OCI-LY1 (cell line): ENCODE data around the gene NTSR1.

Experiments used
- H2AFZ ChIP-seq: fragments of 200-600 bp; sonication (generic), shearing (Covaris generic); 2 replicates; pipeline ENCODE4 v1.6.0; 2014; ENCODE audit warnings: antibody characterized with exemption, mild to moderate bottlenecking, low read length
- H3F3A ChIP-seq: fragments of 200-600 bp; sonication (generic), shearing (Covaris generic); 2 replicates; pipeline ENCODE4 v1.6.0; 2014; ENCODE audit warnings: mild to moderate bottlenecking, antibody characterized with exemption, low read length, moderate library complexity; ENCODE audit not compliant: insufficient read depth
- H3K27ac ChIP-seq: fragments of 200-600 bp; sonication (generic); 2 replicates; pipeline ENCODE4 v1.5.1; 2014; ENCODE audit warnings: low read length, mixed run types, mild to moderate bottlenecking, low read depth; ENCODE audit not compliant: poor library complexity, severe bottlenecking
- H3K27me3 ChIP-seq: fragments of 200-600 bp; sonication (generic); 2 replicates; pipeline ENCODE4 v1.6.0; 2014; ENCODE audit warnings: antibody characterized with exemption, mild to moderate bottlenecking, low read length, moderate library complexity; ENCODE audit not compliant: insufficient read depth
- H3K36me3 ChIP-seq: fragments of 200-600 bp; sonication (generic); 2 replicates; pipeline ENCODE4 v1.6.1; 2014; ENCODE audit warnings: mild to moderate bottlenecking, antibody characterized with exemption, low read length, moderate library complexity, mixed read lengths; ENCODE audit not compliant: insufficient read depth
- H3K4me1 ChIP-seq: fragments of 200-600 bp; sonication (generic); 2 replicates; pipeline ENCODE4 v1.5.1; 2014; ENCODE audit warnings: mild to moderate bottlenecking, low read length, moderate library complexity; ENCODE audit not compliant: insufficient read depth, severe bottlenecking
- H3K4me2 ChIP-seq: fragments of 200-600 bp; sonication (generic), shearing (Covaris generic); 2 replicates; pipeline ENCODE4 v1.6.1; 2014; ENCODE audit warnings: low read length
- H3K4me3 ChIP-seq: fragments of 200-600 bp; sonication (generic); 2 replicates; pipeline ENCODE4 v1.5.1; 2014; ENCODE audit warnings: low read length, low read depth, mild to moderate bottlenecking, mixed read lengths; ENCODE audit not compliant: poor library complexity, severe bottlenecking
- H3K79me2 ChIP-seq: fragments of 200-600 bp; shearing (Covaris generic); 2 replicates; pipeline ENCODE4 v1.6.1; 2016; ENCODE audit warnings: mixed run types, low read length, mixed read lengths; ENCODE audit not compliant: insufficient read depth
- H3K9ac ChIP-seq: fragments of 200-600 bp; sonication (generic), shearing (Covaris generic); 2 replicates; pipeline ENCODE4 v1.6.1; 2014; ENCODE audit warnings: mild to moderate bottlenecking, low read length, mixed read lengths
- H3K9me2 ChIP-seq: fragments of 200-600 bp; sonication (generic), shearing (Covaris generic); 2 replicates; pipeline ENCODE4 v1.6.1; 2014; ENCODE audit warnings: low read depth, mild to moderate bottlenecking, low read length, mixed read lengths
- H3K9me3 ChIP-seq: fragments of 200-600 bp; shearing (Covaris generic); 2 replicates; pipeline ENCODE4 v1.6.1; 2014; ENCODE audit warnings: low read length, mixed read lengths
- H4K20me1 ChIP-seq: fragments of 200-600 bp; sonication (generic), shearing (Covaris generic); 2 replicates; pipeline ENCODE4 v1.6.0; 2016; ENCODE audit warnings: mild to moderate bottlenecking, low read length; ENCODE audit not compliant: insufficient read depth
- EZH2 ChIP-seq: fragments of 200-600 bp; sonication (generic), shearing (Covaris generic); IDR thresholded peaks from 2 replicates; pipeline ENCODE4 v1.8.0; 2017; ENCODE audit warnings: borderline replicate concordance, mixed run types, mild to moderate bottlenecking, antibody characterized with exemption, low read length, moderate library complexity, mixed read lengths
- TF ChIP-seq, protein P1 (sequence below): fragments of 200-600 bp; sonication (generic), shearing (Covaris generic); IDR thresholded peaks from 2 replicates; pipeline ENCODE4 v1.5.1; 2017; ENCODE audit warnings: mild to moderate bottlenecking, antibody characterized with exemption, low read length, moderate library complexity, mixed read lengths

Gene NTSR1

DNA sequence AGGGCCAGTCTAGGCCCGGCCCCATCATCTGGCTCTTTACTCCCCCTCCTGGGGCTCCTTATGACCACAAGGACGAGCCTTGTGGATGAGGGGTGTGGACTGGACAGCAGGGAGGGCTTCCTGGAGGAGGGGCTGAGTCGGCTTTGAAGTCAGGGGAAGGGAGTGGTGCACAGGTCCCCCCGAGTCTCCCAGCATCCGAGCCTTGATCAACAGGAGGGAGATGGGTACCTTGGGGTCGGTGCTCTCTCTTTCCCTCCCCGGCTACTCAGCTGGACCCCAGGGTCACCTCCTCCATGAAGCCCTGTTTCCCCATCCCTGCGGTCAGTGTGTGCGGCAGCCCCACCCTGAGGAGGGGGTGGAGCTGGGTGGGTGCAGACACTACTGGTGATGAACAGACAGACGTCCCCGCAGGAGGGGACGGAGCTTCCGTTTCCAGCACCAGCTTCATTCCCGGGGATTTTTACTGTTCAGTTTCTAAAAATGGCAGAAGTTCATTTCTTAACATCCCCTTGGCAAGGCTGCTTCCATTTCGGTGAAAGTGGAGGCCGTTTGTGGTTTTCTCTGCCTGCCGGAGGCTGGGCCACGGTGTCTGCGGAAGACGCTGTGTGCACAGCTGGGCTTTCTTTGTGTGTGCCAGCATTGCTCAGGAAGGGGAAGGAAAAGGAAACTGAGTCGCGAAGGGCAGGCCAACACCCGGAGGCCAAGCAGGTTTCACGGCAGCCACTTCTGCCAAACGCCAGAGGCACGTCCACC lies 19.6 kb downstream of the NTSR1 start:
- H3K9me3 ChIP-seq: no peaks in the 10 kb centered on the region
- H3K9me2 ChIP-seq: no peaks in the 10 kb centered on the region
- H3K4me2 ChIP-seq: no peak overlapping the region
- no peak overlapping the region for H3K27ac ChIP-seq
- H4K20me1 ChIP-seq: no peaks in the 10 kb centered on the region
- no peak overlapping the region for H2AFZ ChIP-seq
- H3K36me3 ChIP-seq: no peaks in the 10 kb centered on the region
- TF ChIP-seq EZH2: no peak
- TF ChIP-seq, protein P1, sequence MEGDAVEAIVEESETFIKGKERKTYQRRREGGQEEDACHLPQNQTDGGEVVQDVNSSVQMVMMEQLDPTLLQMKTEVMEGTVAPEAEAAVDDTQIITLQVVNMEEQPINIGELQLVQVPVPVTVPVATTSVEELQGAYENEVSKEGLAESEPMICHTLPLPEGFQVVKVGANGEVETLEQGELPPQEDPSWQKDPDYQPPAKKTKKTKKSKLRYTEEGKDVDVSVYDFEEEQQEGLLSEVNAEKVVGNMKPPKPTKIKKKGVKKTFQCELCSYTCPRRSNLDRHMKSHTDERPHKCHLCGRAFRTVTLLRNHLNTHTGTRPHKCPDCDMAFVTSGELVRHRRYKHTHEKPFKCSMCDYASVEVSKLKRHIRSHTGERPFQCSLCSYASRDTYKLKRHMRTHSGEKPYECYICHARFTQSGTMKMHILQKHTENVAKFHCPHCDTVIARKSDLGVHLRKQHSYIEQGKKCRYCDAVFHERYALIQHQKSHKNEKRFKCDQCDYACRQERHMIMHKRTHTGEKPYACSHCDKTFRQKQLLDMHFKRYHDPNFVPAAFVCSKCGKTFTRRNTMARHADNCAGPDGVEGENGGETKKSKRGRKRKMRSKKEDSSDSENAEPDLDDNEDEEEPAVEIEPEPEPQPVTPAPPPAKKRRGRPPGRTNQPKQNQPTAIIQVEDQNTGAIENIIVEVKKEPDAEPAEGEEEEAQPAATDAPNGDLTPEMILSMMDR: no peak
- H3K9ac ChIP-seq: no peak overlapping the region
- H3K79me2 ChIP-seq: no peaks in the 10 kb centered on the region
- H3K4me1 ChIP-seq: no peaks in the 10 kb centered on the region
- H3K4me3 ChIP-seq: no peak overlapping the region
- no peaks in the 10 kb centered on the region for H3F3A ChIP-seq
- peaks cover under 1% of the 10 kb centered on the region; the same call in 1 of the 2 replicates for H3K27me3 ChIP-seq

DNA sequence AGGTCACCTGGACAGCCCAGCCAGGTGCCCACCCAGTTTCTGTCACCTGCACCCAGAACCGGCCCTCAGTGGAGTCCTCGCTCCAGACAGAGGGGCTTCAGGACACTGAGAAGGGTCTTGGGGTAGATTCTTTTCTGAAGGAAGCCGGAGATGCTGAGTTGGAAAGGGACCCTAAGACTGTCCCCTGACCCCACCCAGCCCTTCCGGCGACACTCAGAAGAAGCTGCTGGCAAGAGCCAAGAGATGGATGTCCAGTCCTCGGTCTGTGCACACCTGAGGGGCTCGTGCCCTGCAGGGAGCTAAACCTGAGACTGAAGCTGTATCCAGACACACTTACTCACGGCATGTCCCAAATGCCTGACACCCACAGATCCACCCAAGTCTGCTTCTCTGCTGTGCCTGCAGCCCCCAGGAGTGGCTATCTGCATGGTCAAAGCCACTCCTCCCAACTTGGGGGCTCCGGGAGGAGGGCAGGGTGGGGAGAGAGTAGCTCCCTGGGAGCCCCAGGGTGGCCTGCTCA lies 20.2 kb downstream of the NTSR1 start:
- H3K36me3 ChIP-seq: no peaks in the 10 kb centered on the region
- H3K4me1 ChIP-seq: no peaks in the 10 kb centered on the region
- H4K20me1 ChIP-seq: no peaks in the 10 kb centered on the region
- H3K9ac ChIP-seq: no peak overlapping the region
- H3F3A ChIP-seq: no peaks in the 10 kb centered on the region
- no peaks in the 10 kb centered on the region for H3K79me2 ChIP-seq
- TF ChIP-seq, protein P1: no peak
- no peak for TF ChIP-seq EZH2
- peaks cover 5% of the 10 kb centered on the region; the same call in 1 of the 2 replicates for H3K27me3 ChIP-seq
- H3K4me2 ChIP-seq: no peak overlapping the region
- no peaks in the 10 kb centered on the region for H3K9me3 ChIP-seq
- no peaks in the 10 kb centered on the region for H3K9me2 ChIP-seq
- no peak overlapping the region for H2AFZ ChIP-seq
- H3K27ac ChIP-seq: no peak overlapping the region
- H3K4me3 ChIP-seq: no peak overlapping the region

DNA sequence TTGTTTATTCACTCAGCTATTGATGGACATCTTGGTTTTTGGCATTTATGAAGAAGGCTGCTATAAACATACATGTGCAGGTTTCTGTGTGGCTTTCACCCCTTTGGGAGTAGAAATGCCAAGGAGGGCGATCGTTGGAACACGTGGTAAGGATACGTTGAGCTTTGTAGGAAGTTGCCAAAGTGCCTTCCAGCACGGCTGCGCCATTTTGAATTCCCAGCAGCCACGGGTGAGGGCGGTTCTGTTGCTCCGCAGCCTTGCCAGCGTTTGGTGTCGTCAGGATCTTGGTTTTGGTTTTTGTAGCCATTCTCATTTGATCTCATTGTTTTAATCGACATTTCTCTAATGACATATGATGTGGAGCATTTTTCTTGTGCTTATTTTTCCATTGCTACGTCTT lies 21.8 kb downstream of the NTSR1 start:
- no peak overlapping the region for H3K9ac ChIP-seq
- no peaks in the 10 kb centered on the region for H3K4me1 ChIP-seq
- H3K9me3 ChIP-seq: no peaks in the 10 kb centered on the region
- no peak overlapping the region for H2AFZ ChIP-seq
- no peak overlapping the region for H3K27ac ChIP-seq
- no peaks in the 10 kb centered on the region for H3K36me3 ChIP-seq
- peaks cover 13% of the 10 kb centered on the region for H3K27me3 ChIP-seq
- no peaks in the 10 kb centered on the region for H3K79me2 ChIP-seq
- no peaks in the 10 kb centered on the region for H3K9me2 ChIP-seq
- no peaks in the 10 kb centered on the region for H3F3A ChIP-seq
- no peak overlapping the region for H3K4me2 ChIP-seq
- no peaks in the 10 kb centered on the region for H4K20me1 ChIP-seq
- no peak overlapping the region for H3K4me3 ChIP-seq
- no peak for TF ChIP-seq EZH2
- TF ChIP-seq, protein P1: no peak
